Amniotic stem cell (primary cell): ENCODE results near the gene SERP1.
A peak's percentile ranks its signal among the peaks of the same experiment; 100 is the strongest.
"Not testable (repeated sequence)": the region's sequence is repeated elsewhere in the genome, so short reads cannot be mapped to it uniquely, and the experiment has no call there.

Experiments used
- DNase-seq: peaks from one replicate; lab custom pipeline; 2025; lab: John Stamatoyannopoulos, UW

SERP1 gene

GRCh38 chr3:150538324-150539208 is 7.7 kb downstream of the SERP1 start:
- DNase-seq = no peak

DNA sequence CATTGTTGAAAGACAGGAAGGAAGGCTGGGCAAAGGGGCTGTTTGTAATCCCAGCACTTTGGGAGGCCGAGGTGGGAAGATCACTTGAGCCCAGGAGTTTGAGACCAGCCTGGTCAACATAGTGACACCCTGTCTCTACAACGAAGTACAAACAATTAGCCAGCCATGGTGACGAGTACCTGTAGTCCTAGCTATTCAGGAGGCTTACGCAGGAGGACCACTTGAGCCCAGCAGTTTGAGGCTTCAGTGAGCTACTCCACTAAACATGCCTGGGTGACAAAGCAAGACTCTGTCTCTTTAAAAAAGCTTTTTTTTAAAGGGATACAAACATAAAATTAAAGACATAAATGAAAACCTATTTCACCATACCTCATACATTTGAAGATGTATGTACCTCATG is 11.1 kb downstream of the SERP1 start:
- DNase-seq = no peak

- no peak for DNase-seq
These were observed 14.5 kb downstream of the SERP1 start for GRCh38 chr3:150531775-150532174.

- peak; percentile 15 for DNase-seq
These were observed 17.9 kb downstream of the SERP1 start for GRCh38 chr3:150528354-150528797.

DNA sequence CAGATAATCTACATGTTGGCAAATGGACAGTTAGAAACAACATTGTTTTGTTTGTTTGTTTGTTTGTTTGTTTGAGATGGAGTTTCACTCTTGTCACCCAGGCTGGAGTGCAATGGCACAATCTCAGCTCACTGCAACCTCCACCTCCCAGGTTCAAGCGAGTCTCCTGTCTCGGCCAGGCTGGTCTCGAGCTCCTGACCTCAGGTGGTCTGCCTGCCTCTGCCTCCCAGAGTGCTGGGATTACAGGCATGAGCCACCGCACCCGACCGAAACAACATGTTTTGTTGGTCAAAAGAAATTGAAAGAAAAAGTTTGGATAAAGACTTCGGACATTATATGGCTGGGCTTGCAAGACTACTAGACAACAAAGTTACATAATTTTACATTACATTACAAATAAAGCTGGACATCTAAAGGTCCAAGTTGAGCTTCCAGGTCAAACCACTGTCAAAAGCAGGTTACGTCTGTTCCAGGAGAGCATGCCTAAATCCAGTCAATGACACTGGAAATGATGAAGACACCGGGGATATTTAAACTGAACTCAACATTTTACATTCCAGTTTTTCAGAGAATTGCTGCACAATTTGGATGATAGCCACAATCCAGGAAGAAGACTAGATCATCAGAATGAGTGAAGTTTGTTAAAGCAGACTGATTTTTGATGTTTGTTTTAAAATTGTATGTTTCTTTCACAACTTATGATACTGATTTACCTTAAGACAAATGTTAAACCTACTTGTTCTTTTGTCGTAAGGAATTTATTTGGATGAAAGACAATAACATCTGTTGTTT is 18.6 kb downstream of the SERP1 start:
- DNase-seq = no peak

DNA sequence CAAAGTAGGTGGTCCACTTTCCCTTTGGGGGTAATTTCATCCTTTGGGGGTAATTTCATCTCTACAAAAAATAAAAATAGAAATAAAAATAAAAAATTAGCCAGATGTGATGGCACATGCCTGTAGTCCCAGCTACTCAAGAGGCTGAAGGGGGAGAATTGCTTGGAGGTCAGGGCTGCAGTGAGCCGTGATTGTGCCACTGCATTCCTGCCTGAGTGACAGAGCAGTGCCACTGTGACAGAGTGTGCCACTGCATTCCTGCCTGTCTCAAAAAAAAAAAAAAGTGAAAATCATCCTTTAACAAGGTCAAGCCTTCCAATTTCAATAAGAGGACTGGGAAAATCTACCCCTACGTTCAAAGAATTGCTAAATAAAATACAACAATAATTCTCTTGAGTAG is 22.8 kb downstream of the SERP1 start:
- DNase-seq = no peak

GRCh38 chr3:150521463-150521862 is 24.8 kb downstream of the SERP1 start:
- no peak for DNase-seq

- no peak for DNase-seq
These were observed 25.9 kb downstream of the SERP1 start for GRCh38 chr3:150520408-150520807.

DNA sequence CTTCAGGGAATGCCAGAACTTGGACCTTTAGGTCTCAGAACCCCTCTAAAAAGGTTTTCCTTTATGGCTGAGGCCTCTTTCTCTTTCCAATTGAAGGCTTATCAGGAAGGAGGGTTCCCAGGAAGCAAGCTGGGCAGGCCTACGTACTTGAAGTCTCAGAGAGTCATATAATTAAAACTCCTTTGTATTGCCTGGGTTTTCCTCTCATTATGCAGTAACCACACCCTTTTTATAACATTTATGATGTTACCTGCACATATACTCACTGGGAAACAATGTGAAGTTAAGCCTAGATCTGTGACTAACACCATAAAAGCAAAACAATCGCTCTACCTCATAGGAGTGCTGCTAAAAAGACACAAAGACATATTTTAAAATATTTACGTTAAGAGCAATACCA is 27.3 kb downstream of the SERP1 start:
- no peak for DNase-seq

DNA sequence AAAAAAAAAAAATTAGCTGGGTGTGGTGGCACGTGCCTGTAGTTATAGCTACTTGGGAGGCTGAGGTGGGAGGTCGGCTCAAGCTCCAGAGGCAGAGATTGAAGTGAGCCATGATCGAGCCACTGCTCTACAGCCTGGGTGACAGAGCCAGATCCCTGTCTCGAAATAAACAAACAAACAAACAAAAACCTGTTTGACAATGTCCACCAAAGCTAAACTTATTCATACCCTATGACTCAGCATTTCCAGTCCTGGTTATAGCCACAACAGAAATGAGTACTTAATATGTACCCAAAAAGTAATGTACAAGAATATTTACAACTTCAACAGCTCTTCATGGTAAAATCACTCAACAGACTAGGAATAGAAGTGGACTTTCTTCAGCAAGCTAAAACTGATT is 31.1 kb downstream of the SERP1 start:
- DNase-seq = no peak

DNA sequence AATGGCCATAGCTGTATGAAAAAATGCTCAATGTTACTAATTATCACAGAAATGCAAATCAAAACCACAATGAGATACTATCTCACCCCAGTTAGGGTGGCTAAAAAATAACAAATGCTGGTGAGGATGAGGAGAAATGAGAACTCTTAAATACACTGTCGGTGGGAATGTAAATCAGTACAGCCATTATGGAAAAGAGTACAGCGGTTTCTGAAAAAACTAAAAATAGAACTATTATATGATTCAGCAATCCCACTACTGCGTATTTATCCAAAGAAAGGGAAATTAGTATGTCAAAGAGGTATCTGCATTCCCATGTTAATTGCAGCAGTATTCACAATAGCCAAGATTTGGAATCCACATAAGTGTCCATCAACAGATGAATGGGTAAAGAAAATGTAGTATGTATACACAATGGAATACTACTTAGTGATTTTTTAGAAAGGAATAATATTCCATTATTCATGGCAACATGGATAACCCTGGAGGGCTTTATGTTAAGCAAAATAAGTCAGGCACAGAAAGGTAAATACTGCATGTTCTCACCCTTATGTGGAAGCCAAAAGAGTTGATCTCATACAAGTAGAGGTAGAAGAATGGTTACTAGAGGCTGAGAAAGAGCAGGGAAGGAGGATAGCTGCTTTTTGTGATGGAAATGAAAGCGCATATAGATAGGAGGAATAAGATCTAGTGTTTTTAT is 35.0 kb downstream of the SERP1 start:
- DNase-seq = no peak

DNA sequence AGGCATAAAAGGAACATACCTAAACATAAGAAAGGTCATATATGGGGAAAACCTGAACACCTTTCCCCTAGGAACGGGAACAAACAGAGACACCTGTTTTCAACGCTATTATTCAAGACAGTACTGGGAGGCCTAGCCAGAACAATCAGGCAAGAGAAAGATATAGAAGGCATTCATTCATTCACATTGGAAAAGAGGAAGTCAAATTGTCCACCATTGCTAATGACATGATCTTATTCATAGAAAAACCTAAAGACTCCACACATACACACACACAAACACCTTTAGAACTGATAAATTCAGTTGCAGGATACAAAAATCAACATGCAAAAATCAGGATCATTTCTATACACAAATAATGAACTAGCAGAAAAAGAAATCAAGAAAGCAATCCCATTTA is 36.5 kb downstream of the SERP1 start:
- DNase-seq = no peak

DNA sequence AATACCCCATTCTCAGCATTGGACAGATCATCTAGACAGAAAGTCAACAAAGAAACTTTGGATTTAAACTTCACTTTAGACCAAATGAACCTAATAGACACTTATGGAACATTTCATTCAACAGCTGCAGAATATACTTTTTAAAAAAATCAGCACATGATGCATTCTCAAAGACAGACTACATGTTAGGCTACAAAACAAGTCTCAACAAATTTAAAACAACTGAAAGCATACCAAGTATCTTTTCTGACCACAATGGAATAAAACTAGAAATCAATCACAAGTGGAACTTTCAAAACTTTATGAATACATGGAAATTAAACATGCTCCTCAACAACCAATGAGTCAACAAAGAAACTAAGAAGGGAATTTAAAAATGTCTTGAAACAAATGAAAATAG is 37.9 kb downstream of the SERP1 start:
- DNase-seq = no peak

- no peak for DNase-seq
These were observed 41.8 kb downstream of the SERP1 start for GRCh38 chr3:150504483-150504882.

DNA sequence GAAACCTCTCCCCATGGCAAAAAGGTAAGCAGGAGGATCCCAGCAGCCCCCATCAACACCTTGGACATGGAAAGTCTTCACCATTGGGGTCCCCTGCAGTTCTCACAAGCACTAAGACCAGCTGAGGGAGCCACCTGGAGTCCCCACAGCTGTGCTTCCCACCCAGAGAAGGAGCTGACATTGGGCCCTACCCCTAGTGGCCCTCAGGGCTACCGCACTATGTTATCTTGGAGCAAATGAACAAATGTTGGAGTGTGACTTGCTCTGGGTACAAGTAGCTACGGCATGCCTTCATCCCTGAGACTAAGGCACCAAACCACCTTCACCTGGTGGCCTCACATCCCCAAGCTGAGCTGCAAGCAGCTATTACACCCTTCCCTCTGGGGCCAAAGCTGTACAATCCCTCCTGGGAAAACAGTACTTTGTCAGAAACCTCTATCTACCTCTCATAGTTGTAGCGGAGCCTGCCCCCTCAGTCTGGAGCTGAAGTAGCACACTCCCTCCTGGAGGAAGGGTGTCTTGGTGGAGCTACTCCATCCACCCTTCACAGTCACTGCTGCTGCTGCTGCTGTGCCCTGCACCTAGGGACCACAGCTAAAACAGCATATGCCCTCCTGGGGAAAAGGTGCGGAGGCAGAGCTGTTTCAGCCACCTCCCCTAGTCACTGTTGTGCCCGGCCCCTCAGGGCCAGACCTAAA is 42.7 kb downstream of the SERP1 start:
- no peak for DNase-seq

DNA sequence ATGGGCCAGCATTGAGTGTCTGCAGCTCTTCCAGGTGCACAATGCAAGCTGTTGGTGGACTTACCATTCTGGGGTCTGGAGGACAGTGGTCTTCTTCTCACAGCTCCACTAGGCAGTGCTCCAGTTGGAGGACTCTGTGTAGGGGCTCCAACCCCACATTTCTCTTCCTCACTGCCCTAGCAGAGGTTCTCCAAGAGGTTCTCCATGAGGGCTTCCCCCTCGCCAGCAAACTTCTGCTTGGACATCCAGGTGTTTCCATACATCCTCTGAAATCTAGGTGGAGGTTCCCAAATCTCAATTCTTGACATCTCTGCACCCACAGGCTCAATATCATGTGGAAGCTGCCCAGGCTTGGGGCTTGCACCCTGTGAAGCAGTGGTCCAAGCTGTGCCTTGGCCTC is 45.3 kb downstream of the SERP1 start:
- not testable (repeated sequence) for DNase-seq

- peak; percentile 6 for DNase-seq
These were observed 48.3 kb downstream of the SERP1 start for GRCh38 chr3:150497956-150498355.

DNA sequence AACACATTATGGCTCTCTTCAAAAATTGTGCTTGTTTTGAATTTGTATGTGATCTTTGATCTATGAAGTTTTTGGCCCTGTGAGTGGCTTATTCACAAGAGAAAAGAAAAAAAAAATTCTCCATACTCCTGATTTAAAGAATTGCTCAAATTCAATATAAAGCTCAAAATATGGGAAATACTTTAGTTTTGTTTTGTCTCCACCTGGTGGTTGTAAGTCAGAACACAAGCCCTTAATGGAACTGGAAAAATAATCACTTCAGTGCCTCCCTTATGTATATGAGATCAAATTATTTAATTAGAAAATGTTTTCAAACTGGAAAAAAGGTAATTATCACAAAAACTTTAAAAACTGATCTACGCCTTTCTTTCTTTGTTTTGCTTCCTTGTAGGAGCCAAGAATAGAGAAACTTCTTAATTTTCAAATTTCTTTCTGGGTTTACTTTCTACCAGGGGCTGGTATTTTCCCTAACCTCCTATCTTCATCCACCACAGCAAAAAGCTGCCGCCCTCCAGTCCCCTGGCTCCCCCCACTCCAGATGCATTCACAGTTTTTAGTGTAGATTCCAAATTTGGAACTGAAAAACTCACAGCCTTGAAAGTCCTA is 50.6 kb downstream of the SERP1 start:
- DNase-seq = peak; percentile 2

GRCh38 chr3:150495149-150495548 is 51.1 kb downstream of the SERP1 start:
- no peak for DNase-seq

- no peak for DNase-seq
These were observed 51.8 kb downstream of the SERP1 start for GRCh38 chr3:150494411-150494977.
